ENCODE measurements around the gene ARHGEF19. TPM values are rescaled to one million over a fixed set of nuclear protein-coding genes. Genes with fewer than 3 reads are reported as not detected.
"Not testable (repeated sequence)": the region's sequence is repeated elsewhere in the genome, so short reads cannot be mapped to it uniquely, and the experiment has no call there.

Gene ARHGEF19
- 1 to 10 TPM; 3.3 to 4.6 (median 3.9) TPM for total RNA-seq

GRCh38 chr1:16212251-16212961 is at the start of gene ARHGEF19:
Gene ARHGEF19, minus strand, starts transcription at chr1:16212652. Its CDS starts 3,598 bp downstream, at chr1:16209054.
- no peak within 1 kb of the TSS for H3K4me3 ChIP-seq
- TF ChIP-seq POLR2AphosphoS5 (IDR thresholded peaks at IDR 0.05) (no peak), EP300 (IDR thresholded peaks at IDR 0.05) (no peak), POLR2A (IDR thresholded peaks at IDR 0.05; ENCODE audit: low read depth) (no peak)
- intact Hi-C loops (cut with DNase I) = no loop called here
- peaks cover 0 to 5% (median 0%) of the 10 kb centered on the region in 4 donors for H3K27me3 ChIP-seq
- H3K9me3 ChIP-seq = no peaks in the 10 kb centered on the region
- DNase-seq (ENCODE audit: extremely low spot score) = no peak
- H3K27ac ChIP-seq (replicated peaks in 1 of 4) = no peak within 1 kb of the TSS
- 18% methylated on average over 6 of the region's 14 CpGs for WGBS
- peaks cover 6 to 23% (median 19%) of the 10 kb centered on the region in 4 donors for H3K4me1 ChIP-seq
- H3K36me3 ChIP-seq = no peaks in the 10 kb centered on the region

- intact Hi-C loops (cut with DNase I) = no loop called here
- Histone ChIP-seq H3K4me3 (no peak overlapping the region), H3K27ac (replicated peaks in 1 of 4) (no peak overlapping the region), H3K36me3 (no peaks in the 10 kb centered on the region), H3K9me3 (no peaks in the 10 kb centered on the region), H3K4me1 (peaks cover 21 to 49% (median 34%) of the 10 kb centered on the region in 4 donors), H3K27me3 (no peaks in the 10 kb centered on the region)
- WGBS = 76% methylated on average over 1 of the region's 1 CpG
- DNase-seq (ENCODE audit: extremely low spot score) = no peak
- TF ChIP-seq POLR2AphosphoS5 (IDR thresholded peaks at IDR 0.05) (no peak), POLR2A (IDR thresholded peaks at IDR 0.05; ENCODE audit: low read depth) (no peak), CTCF (IDR thresholded peaks at IDR 0.05) (no peak), EP300 (IDR thresholded peaks at IDR 0.05) (no peak)
Observed at GRCh38 chr1:16262067-16262466, 49.6 kb upstream of the ARHGEF19 start.

- Histone ChIP-seq H3K4me3 (no peak overlapping the region), H3K27me3 (no peaks in the 10 kb centered on the region), H3K4me1 (peaks cover 12 to 37% (median 22%) of the 10 kb centered on the region in 4 donors), H3K9me3 (no peaks in the 10 kb centered on the region), H3K36me3 (peaks cover 0 to 9% (median 5%) of the 10 kb centered on the region in 4 donors), H3K27ac (replicated peaks in 1 of 4) (peak overlapping the region in 3 of 4 donors; percentile 31 to 54 (median 48))
- 56% methylated on average over 1 of the region's 1 CpG for WGBS
- TF ChIP-seq EP300 (IDR thresholded peaks at IDR 0.05) (no peak), CTCF (IDR thresholded peaks at IDR 0.05) (no peak), POLR2AphosphoS5 (IDR thresholded peaks at IDR 0.05) (no peak), POLR2A (IDR thresholded peaks at IDR 0.05; ENCODE audit: low read depth) (no peak)
- intact Hi-C loops (cut with DNase I) = no loop called here
- DNase-seq (ENCODE audit: extremely low spot score) = no peak
Observed at GRCh38 chr1:16260814-16261213, 48.4 kb upstream of the ARHGEF19 start.

GRCh38 chr1:16258591-16259135 is 46.2 kb upstream of the ARHGEF19 start:
- 93% methylated on average over 9 of the region's 9 CpGs for WGBS
- intact Hi-C loops (cut with DNase I) = no loop called here
- peaks cover 12 to 35% (median 23%) of the 10 kb centered on the region in 4 donors for H3K4me1 ChIP-seq
- peak overlapping the region in 1 of 4 donors; percentile 0 for H3K27ac ChIP-seq (replicated peaks in 1 of 4)
- H3K4me3 ChIP-seq = no peak overlapping the region
- TF ChIP-seq CTCF (IDR thresholded peaks at IDR 0.05) (no peak), POLR2A (IDR thresholded peaks at IDR 0.05; ENCODE audit: low read depth) (no peak), POLR2AphosphoS5 (IDR thresholded peaks at IDR 0.05) (no peak), EP300 (IDR thresholded peaks at IDR 0.05) (no peak)
- no peak for DNase-seq (ENCODE audit: extremely low spot score)
- peaks cover 12 to 26% (median 24%) of the 10 kb centered on the region in 4 donors for H3K36me3 ChIP-seq
- H3K9me3 ChIP-seq = no peaks in the 10 kb centered on the region
- no peaks in the 10 kb centered on the region for H3K27me3 ChIP-seq

GRCh38 chr1:16257968-16258367 is 45.5 kb upstream of the ARHGEF19 start:
- TF ChIP-seq CTCF (IDR thresholded peaks at IDR 0.05) (no peak), EP300 (IDR thresholded peaks at IDR 0.05) (no peak), POLR2A (IDR thresholded peaks at IDR 0.05; ENCODE audit: low read depth) (no peak), POLR2AphosphoS5 (IDR thresholded peaks at IDR 0.05) (no peak)
- Histone ChIP-seq H3K4me1 (peaks cover 12 to 35% (median 26%) of the 10 kb centered on the region in 4 donors), H3K9me3 (no peaks in the 10 kb centered on the region), H3K36me3 (peaks cover 16 to 31% (median 30%) of the 10 kb centered on the region in 4 donors), H3K4me3 (no peak overlapping the region), H3K27me3 (no peaks in the 10 kb centered on the region), H3K27ac (replicated peaks in 1 of 4) (no peak overlapping the region)
- intact Hi-C loops (cut with DNase I) = no loop called here
- 98% methylated on average over 3 of the region's 3 CpGs for WGBS
- no peak for DNase-seq (ENCODE audit: extremely low spot score)

- H3K27ac ChIP-seq (replicated peaks in 1 of 4); DNase-seq (ENCODE audit: extremely low spot score); intact Hi-C loops (cut with DNase I); H3K9me3 ChIP-seq; H3K4me3 ChIP-seq; H3K27me3 ChIP-seq: not testable (repeated sequence)
- Histone ChIP-seq H3K36me3 (peaks cover 16 to 35% (median 34%) of the 10 kb centered on the region in 4 donors), H3K4me1 (peaks cover 12 to 35% (median 26%) of the 10 kb centered on the region in 4 donors)
- 95% methylated on average over 3 of the region's 3 CpGs for WGBS
Observed at GRCh38 chr1:16257556-16257955, 45.1 kb upstream of the ARHGEF19 start.
